HPDE6-E6E7 (cell line): Measurements from ENCODE around the gene NOTCH2NLA.
"Not testable (repeated sequence)": the region's sequence is repeated elsewhere in the genome, so short reads cannot be mapped to it uniquely, and the experiment has no call there.

Experiments used
- DNase-seq: peaks from one replicate; pipeline ENCODE4 v3.0.0; 2011; ENCODE audit warnings: missing footprints; ENCODE audit errors: extremely low spot score

NOTCH2NLA gene

DNA sequence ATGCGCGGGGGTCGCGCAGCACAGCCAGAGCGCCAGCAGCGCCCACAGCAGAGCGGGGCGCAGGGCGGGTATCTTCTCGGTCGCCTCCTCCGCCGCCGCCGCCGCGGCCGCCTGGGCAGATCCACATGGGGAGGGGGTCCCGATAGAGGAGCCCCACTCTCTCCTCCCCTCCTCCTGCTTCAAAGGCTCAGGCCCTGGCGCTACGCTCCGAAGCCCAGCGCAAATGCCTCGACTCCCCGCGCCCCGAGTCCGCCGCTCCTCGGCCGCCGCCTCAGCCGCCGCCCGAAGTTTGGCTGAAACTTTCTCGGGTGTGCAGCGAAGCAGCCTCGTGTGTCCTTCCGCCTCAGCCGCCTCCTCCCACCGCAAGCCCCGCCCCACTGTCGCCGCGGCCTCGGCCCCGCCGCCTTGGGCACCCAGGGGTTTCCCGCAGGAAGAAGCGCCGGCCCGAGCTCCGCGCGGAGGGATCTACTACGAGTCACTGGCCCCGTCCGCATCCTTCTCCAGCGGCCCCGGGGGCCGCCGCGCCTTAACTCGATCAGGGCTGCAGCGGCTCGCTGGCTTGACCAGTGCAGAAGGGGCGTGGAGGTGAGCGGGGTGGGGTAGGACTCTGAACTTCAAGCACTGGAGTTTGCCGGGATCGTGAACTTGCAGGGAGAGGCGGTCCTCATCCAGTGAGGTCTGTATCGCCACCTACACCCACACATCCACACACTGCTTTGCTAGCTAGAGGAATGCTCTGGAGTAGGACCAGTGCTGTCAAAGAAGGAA, at the start of gene NOTCH2NLA:
NOTCH2NLA (minus strand) TSS at position 312 of the 768 bp plus-strand sequence. CDS start 39,684 bp downstream, outside the sequence.
- DNase-seq: not testable (repeated sequence)

DNA sequence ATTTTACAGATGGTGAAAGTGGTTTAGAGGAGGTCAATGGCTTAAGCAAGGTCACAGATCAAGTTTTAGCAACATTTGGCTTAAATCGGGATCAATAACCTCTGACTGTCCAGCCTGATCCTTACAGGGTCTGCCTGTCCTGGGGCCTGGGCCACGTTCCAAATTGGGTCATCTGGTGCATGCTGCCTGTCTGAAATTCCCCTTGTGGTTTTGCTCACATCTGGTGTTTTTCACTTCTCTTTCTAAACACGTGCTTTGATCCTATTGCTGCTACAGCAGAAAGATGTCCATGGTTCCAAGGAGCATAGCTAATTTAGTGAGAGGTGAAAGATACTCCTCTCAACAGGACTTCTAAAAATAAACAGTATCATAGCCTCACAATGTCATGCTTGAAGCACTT, 49.5 kb upstream of the NOTCH2NLA start:
- DNase-seq: not testable (repeated sequence)

DNA sequence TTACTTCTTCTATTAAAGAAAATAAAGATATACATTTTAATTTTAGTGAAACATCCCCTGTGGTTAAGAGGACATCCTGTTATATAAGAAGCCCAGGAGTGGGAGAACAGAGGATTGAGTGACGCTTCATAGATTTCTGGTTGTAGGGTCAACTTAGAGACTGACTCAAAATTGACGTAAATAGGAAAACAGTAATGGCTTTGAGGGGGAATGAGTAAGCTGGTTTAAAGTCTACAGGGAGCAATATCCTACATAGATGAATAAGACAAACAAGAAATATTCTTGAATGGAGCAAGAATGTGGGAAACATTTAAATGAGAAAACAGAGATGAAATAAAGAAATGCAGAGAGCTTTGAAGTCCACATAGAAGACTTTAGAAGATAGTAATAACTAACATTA, 48.3 kb upstream of the NOTCH2NLA start:
- DNase-seq: not testable (repeated sequence)

DNA sequence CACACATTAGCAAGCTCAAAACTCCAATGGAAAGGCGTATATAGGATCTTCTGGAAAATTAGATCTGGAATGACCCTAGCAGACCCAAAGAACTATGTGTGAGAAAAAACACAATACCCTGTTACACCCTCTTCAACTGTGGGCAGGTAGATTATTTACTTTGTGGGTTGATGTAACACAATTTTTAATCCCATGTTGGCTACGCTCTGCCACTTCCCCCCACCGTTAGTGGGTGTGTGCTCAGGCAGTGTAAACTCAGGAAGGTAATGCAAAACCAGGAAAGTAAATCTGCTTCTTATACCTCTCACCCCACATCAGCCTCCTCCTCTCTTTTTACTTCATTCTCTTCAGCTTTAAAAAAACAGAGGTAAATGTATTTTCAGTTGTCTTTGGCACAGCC, 45.3 kb upstream of the NOTCH2NLA start:
- DNase-seq: not testable (repeated sequence)

DNA sequence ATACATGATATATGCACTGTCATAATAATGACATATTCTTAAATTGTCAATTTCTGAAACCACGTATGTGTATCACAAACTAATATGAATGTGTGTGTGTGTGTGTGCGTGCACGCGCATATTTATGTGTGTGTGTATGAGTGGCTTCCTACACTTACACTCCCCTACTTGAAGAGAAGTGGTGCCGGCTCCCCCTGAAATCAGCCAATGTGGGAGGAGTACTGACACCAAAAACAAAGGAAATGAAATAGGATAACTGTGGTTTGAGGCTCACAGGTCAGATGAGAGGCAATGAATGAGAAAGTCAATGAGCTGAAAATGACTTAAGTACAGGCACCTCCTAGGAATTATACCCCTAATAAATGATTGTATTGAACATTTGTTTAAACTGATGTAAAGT, 44.4 kb upstream of the NOTCH2NLA start:
- not testable (repeated sequence) for DNase-seq

DNA sequence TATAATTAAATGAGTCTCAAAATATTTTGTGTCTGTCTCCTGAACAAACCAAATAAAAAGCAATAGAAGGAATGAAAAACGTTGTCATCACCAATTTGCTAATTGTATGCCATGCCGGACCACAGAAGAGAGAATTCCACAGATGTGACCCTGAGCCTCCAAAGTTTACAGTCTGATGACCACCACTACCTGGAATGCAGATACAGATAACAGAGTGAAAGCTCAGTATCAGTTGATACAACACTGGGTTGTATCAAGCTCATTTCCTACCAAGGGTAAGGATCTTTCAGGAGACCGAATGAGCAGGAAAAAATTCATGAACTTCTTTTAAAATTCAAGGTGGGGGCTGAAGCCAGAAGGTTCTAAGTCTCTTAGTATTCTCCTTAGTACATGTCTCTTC, 43.9 kb upstream of the NOTCH2NLA start:
- not testable (repeated sequence) for DNase-seq

DNA sequence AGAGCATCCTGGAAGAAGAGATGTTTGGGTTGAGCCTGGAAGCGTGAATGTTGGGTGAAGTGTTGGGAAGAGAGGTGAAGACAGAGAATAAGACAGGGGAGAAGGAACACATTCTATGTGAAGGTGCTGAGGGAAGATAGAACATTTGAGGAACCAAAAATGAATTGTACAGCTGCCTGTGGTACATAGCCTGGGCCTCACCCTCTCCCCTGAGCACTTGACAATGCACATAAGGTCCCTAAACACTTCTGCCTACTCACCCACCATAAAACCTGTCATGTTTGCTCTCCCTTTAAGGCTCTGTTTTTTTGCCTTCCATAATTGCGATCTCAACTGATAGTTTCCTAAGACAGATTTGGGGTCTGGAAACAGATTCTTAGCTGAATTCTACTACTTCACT, 43.2 kb upstream of the NOTCH2NLA start:
- not testable (repeated sequence) for DNase-seq

DNA sequence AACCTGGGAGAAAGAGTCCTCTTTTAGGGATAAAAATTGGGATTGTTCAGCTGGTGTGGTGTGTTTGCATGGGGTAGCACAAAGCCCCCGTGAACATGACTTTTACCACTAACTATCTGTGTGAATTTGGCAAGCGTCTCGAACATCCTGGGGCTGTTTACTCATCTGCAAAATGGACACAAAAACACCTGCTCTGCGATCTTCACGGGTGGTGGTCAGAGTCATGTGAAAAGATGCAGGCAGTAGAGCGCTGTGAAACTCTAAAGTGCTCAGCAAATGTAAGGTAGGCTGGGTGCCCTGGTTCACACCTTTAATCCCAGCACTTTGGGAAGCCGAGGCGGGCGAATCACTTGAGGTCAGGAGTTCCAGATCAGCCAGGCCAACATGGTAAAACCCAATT, 41.3 kb upstream of the NOTCH2NLA start:
- not testable (repeated sequence) for DNase-seq

DNA sequence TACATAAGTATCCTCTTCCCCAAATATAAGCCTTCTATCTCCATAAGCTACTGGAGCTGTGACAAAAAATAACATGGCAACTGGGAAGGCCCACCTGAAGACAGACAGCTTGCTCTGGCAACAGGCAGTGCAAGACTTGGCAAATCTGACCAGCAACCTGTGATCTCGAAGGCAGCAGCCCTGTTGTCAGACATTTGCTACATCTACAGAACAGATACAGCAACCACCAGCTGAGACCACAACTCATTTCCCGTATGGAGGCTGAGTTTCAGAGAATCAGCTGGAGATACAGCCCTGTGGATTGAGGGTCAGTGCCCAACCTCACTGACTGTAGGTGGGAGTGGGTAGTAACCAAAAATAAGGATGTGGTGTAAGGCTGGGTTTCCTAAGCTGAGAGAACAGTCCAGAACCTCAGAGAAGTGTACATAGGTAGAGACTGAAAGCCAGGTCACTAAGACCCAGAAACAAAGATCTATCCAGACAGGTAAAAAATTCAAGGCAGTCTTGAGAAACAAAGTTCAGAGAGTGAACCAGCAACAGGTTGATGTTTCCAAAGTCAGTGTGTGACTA, 37.4 kb upstream of the NOTCH2NLA start:
- DNase-seq: not testable (repeated sequence)

DNA sequence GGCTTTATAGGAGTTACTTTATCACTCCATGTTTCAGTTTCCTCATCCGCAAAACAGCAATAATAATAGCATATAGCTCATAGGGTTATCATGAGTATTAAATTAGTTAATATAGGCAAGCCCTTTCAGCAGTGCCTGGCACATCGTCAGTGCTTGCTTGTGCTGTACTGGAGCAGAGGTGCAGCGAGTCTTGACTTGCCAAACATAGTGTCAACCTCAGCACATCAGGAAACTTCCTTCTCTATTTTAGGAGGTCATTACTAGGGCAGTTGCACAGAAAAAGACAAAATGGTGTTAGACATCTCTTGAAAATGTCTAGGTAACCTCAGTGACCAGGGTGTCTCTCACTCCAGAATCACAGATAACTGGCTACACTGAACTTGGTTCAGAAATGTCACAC, 35.9 kb upstream of the NOTCH2NLA start:
- DNase-seq: not testable (repeated sequence)

DNA sequence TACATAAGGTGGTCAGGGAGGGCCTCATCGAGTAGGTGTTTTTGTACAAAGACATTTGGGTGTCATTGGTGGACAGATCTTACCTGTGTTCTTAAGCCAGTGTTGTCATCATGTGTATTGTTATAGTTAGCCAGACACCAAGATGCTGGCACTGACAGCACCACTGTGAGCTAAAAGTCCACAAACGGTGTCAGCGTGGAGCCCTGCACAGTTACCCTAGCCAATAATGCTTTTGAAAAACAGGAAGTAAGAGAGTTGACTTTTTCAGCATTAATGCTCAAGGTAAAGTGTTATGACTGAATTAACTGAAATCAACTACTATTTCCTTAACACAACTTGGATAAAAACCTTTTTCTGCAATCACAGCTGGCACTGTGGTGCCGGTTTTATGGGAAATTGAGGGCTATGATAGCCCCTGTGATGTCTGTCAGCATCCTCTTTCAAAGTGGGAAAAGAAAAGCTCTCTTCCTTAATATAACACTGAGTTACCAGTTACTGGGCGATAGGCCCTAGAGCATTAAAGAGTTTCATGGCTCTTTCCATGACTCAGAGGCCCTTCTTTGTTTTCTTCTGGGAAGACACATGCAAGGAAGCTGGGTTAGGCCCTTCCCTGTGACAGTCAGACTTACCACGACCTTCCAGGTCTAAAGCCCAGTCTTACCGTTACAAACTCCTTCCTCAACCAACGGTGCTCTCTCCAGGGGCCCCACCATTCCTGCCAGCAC, 31.3 kb upstream of the NOTCH2NLA start:
- not testable (repeated sequence) for DNase-seq

DNA sequence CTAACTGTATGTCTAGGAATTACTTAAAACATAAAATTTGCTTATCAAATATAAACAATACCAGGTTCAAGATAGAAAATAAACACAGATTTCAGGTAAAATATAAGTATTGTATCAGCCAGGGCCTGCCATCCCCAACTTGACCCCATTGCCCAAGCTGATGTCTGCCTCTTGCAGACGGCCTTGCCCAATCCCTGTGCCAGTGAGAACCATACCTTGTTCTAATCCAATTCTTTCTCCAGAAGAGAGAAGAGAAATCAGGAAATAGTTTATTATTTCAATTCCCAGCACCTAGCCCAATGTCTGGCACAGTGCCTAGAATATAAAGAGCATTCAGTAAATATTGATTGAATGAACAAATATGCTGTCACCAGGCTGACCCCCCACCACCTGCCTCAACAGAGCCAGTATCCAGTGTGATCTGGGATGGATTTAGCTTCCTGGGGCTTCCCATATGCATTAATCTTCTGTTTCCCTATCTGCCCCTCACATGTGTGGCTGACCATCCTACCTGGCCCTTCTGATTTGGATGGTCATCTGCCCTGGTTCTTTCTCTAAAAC, 29.3 kb upstream of the NOTCH2NLA start:
- not testable (repeated sequence) for DNase-seq

DNA sequence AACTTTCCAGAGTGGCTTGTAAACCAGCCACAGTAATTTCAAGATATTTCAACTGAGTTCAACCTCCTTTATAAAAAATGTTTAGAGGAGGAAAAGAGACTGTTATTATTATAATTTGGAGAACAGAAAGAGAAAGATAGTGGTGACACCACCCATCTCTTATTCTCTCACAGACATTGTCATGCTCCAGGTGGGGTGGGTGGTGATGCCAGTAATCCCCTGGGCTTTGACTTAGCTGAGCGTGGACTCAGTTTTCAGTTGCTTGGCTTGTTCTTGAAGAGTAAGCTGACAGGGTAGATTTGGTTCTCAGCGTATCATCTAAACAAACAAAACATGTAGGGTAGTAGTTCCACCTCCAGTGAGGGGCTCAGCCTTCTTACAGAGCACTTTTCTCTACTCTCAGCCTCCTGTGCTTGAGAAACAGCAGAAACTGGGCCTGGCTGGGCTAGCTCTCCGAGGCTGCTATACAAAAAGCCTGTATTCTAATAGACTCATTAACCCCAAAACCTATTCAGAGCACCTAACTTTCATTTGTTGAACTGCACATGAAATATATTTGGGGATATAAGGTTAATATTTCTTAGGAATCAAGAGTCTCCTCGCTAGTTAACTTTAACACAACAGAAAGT, 25.9 kb upstream of the NOTCH2NLA start:
- not testable (repeated sequence) for DNase-seq

DNA sequence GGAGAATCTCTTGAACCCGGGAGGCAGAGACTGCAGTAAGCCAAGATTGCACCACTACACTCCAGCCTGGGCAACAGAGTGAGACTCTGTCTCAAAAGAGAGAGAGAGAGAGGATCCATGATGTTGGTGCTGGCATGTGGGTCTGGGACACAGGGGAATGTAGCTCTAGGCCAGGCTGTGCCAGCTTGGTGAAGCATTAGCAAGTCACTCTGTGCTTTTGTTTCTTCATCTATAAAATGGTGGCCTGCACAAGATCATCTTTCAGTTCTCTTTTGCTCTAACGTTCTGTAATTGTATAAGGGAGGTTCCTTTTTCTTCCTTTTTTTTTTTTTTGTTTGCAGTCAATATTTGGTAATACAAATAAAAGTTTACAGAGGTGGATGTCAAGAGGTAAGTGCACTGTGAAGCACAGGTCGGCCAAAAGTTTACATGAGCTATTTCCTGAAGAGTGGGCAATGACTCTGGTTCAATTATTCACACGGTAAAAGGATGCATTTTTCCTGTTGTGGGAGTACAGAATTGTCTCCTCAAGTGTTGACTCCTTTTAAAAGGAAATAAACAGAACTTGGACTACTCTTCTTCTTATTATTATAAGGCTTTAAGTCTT, 24.5 kb upstream of the NOTCH2NLA start:
- not testable (repeated sequence) for DNase-seq

DNA sequence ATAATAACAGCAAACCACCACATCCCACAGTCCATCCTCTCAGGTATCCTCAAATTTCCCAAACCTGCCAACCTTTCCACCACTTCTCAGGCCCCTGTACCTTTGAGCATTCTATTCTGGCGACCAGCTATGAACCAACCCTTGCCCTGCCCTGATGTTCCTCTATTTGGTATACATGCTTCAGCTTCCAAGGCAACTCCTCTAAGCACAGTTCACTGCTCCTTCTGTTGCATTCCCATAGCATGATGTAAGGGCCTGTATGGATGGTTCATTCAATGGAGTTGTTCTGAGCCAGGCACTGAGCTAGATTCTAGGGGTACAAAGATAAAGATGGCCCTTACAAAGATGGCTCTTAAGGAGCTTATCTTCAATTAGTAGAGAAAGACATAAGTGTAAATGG, 22.7 kb upstream of the NOTCH2NLA start:
- DNase-seq: not testable (repeated sequence)

DNA sequence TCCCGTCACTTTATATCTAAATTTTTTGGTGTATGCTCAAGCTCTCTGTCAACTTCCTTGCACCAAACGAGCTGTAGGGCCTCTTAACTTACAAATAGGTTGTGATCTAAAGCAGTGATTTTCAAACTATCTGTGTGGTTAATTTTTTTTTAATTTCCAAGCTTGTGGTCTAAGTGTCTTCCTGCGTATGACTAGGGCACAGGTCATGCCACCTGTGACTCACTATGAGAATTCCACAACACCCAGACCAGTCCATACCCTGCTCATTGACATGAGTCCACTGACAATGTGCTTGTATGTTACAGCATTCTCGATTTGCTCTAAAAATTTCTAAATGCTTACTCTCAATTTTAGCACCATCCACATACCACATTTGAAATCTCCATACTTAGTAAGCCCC, 19.8 kb upstream of the NOTCH2NLA start:
- not testable (repeated sequence) for DNase-seq

DNA sequence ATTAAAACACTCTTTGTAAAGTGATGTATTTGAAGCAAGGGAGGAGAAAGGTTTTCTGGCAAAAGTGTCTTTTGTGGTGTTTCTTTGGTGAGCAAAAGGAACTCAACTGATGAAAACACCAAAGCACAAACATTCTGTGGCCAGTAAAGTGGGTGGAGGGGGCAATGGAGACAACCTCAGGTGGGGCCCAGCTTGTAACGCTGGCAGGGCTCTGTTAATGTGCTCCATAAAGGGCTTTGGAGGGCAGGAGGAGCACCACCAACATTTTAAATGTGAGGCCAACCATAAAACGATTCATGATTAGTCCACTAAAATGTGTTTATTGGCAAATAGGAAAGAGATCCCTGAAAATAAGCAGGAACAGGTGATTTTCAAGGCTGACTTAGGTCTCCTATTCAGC, 7.8 kb upstream of the NOTCH2NLA start:
- DNase-seq: not testable (repeated sequence)

DNA sequence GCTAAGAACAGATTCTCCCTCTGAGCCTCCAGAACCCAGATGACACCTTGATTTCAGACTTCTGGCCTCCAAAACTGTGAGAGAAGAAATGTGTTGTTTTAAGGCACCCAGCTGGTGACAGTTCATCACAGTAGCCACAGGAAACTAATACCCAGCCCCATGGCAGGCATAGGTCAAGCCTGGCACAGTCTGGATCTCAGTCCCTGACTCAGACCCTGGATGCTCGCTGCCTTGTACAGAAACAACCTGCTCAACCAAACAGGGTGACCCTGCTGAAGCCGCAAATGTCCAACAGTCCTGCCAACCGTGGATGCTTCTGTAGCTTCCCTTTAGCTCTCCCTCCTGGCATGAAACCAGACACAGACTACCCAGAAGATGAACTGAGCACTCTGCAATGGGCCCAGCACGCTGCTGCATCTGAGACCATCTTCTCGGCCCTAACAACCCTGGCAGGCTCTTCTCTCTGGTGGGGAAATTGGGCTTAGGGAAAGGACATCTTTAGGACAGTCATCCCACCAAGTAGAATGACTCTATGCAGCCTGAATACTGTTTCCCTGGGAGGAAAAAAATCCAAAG, 7.3 kb upstream of the NOTCH2NLA start:
- not testable (repeated sequence) for DNase-seq

DNA sequence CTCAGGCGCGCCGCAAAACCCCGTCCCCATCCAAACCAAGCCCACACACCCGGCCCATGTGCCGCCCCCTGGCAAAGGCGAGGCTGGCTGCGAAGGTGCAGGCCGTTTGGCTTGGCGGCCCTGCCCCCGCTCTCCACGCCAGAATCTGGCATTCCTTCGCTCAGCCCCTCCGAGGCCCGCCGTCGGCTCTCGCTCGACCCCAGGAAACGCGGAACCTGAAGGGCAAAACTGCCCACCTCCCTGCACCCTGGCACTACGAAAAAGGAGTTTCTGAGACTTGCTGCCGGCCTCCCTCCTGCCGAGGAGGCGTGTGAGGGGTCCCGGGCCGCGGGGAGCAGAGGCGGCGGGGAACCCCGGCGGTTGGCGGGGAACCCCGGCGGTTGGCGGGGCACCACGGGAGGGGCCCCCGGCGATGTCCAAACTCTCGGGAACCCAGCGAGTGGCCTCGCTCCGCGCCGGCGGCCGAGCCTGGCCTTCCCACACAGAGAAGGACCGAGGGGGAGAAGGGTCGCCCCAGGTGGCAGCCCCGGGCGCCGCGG, 608 bp downstream of the NOTCH2NLA start:
- DNase-seq: not testable (repeated sequence)

DNA sequence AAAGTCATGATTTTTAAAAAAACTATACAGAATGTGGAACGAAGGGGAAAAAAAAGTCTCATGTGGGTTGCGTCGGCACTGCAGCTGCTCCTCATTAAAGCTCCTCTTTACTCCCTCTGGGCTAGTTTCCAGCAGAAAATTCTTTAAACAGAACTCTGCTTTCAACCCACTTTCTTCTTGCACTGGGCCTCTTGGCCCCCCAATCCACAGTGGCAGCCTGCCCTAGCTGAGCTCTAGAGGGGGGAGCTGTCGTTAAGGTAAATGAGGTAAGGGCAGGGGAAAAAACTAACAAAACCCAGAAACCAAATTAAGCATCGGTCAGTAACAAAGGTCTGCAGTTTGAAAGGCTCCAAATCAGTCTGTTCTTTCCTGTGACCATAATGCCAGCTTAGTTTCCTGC, 54.3 kb downstream of the NOTCH2NLA start:
- not testable (repeated sequence) for DNase-seq

DNA sequence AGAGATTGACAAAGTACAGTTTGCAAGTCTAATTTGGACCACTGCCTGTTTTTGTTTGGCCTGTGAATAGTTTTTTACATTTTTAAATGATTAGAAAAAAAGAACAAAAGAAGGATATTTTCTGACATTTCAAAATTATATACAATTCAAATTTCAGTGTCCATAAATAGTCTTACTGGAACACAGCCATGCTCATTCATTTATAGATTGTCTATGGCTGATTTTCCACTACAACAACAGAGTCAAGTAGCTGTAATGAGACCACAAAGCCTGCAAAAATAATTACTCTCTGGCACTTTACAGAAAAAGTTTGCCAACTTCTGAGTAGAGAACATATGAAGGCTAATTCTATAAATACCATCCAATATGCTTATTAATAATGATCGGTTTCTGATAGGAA, 61.1 kb downstream of the NOTCH2NLA start:
- DNase-seq: not testable (repeated sequence)
